K562 (cell line): ENCODE results near the gene SETD5. TPM values are rescaled to one million over a fixed set of nuclear protein-coding genes. Genes with fewer than 3 reads are reported as not detected.
A peak's percentile ranks its signal among the peaks of the same experiment; 100 is the strongest.

Source experiments
- ATF1 ChIP-seq, 2 experiments: fragments of 450-650 bp in 1 of 2; IDR thresholded peaks; 2 replicates each; pipeline ENCODE4 v1.6.1; 2016; ENCODE audit warnings: missing compliant biosample characterization in 1 of 2, missing genetic modification characterization in 1 of 2
- BACH1 ChIP-seq: fragments of 200-800 bp; sonication (Bioruptor generic); IDR thresholded peaks from 2 replicates; pipeline ENCODE4 v1.6.1; 2016; ENCODE audit warnings: missing genetic modification characterization, missing compliant biosample characterization
- BRF2 ChIP-seq: IDR thresholded peaks from 3 replicates; pipeline ENCODE4 v1.6.1; 2011; ENCODE audit warnings: borderline replicate concordance, mild to moderate bottlenecking; ENCODE audit not compliant: insufficient read length, insufficient read depth
- CBX5 ChIP-seq: IDR thresholded peaks from 2 replicates; pipeline ENCODE4 v1.6.1; 2014; ENCODE audit warnings: low read depth, borderline replicate concordance
- CHD2 ChIP-seq: IDR thresholded peaks from 2 replicates; pipeline ENCODE4 v1.6.1; 2011; ENCODE audit warnings: low read depth, low read length
- CREB1 ChIP-seq, 2 experiments: sonication (generic) in 1 of 2; formaldehyde crosslinking in 1 of 2; IDR thresholded peaks; 2 replicates each; pipeline versions ENCODE4 v1.6.1 to v1.8.0; 2012 to 2022; ENCODE audit warnings: inconsistent platforms in 1 of 2, mild to moderate bottlenecking in 1 of 2, missing genetic modification reagents in 1 of 2, moderate library complexity in 1 of 2
- CREB3L1 ChIP-seq: fragments of 450-650 bp; IDR thresholded peaks from 2 replicates; pipeline ENCODE4 v1.6.1; 2014; ENCODE audit warnings: low read depth, mild to moderate bottlenecking, moderate library complexity, borderline replicate concordance
- FOXK2 ChIP-seq, 2 experiments: fragments of 450-650 bp; IDR thresholded peaks in 1 of 2; conservative IDR thresholded peaks in 1 of 2; 2 replicates each; pipeline ENCODE4 v1.6.1; 2016; ENCODE audit warnings: low read depth in 2 of 2, mild to moderate bottlenecking in 1 of 2
- HDAC3 ChIP-seq: fragments of 450-650 bp; IDR thresholded peaks from 2 replicates; pipeline ENCODE4 v1.6.1; 2018; ENCODE audit warnings: borderline replicate concordance, mild to moderate bottlenecking, moderate library complexity; ENCODE audit not compliant: partially characterized antibody
- KDM5B ChIP-seq: fragments of 200-600 bp; sonication (generic); IDR thresholded peaks from 2 replicates; pipeline ENCODE4 v1.6.1; 2012; ENCODE audit warnings: low read depth, mild to moderate bottlenecking, moderate library complexity, low read length, control low read depth, inconsistent platforms; ENCODE audit not compliant: insufficient replicate concordance
- POLR2AphosphoS5 ChIP-seq: IDR thresholded peaks from 2 replicates; pipeline ENCODE4 v1.6.1; 2011; ENCODE audit warnings: mild to moderate bottlenecking, low read depth, low read length, moderate library complexity; ENCODE audit not compliant: control insufficient read depth, insufficient read depth
- SMARCA4 ChIP-seq: fragments of 450-650 bp; IDR thresholded peaks from 2 replicates; pipeline ENCODE4 v1.6.1; 2016
- SOX6 ChIP-seq: fragments of 450-650 bp; IDR thresholded peaks from 2 replicates; pipeline ENCODE4 v1.6.1; 2014; ENCODE audit warnings: mild to moderate bottlenecking
- ZNF589 ChIP-seq: fragments of 200-800 bp; sonication (Bioruptor generic); IDR thresholded peaks from 2 replicates; pipeline ENCODE4 v1.6.1; 2016; ENCODE audit warnings: low read depth, missing genetic modification characterization, missing compliant biosample characterization
- ZNF668 ChIP-seq: fragments of 250-450 bp; sonication (Bioruptor Pico); IDR thresholded peaks from 2 replicates; pipeline ENCODE4 v1.8.0; 2022; ENCODE audit warnings: mild to moderate bottlenecking, inconsistent platforms
- polyA plus RNA-seq, 8 experiments: library from polyadenylated mRNA; depleted of rRNA in 4 of 8; stranded (reverse) in 5 of 8; unstranded in 3 of 8; fragments of >200 nt; fragmentation: Nextera tagmentation in 2 of 8; fragmentation: Illumina TruSeq in 1 of 8; extraction: Ambion mirVana in 2 of 8; extraction: Trizol in 1 of 8; gene quantifications; 2 replicates each; pipeline versions ENCODE4 v1.2.1 to v1.2.3, GENCODE V29; 2011 to 2014; ENCODE audit warnings: inconsistent platforms in 1 of 8, missing spikeins in 1 of 8
- total RNA-seq, 7 experiments: library from RNA; depleted of rRNA in 6 of 7; stranded (reverse); fragments of >200 nt in 6 of 7; fragmentation: Illumina TruSeq in 2 of 7; extraction: Trizol in 2 of 7; gene quantifications; 2 replicates each; pipeline versions ENCODE4 v1.2.1 to v1.2.3, GENCODE V29; 2011 to 2021; ENCODE audit warnings: low replicate concordance in 1 of 7

The SETD5 gene
- total and polyA plus RNA-seq, 9 of the 15 experiments (the other 6 are each of a cell fraction or from before 2014, with no cell fraction given) = 20.8 to 135 (median 87.2) TPM

- TF ChIP-seq ZNF589 (CRISPR knock-in tag) = peak; percentile 94
- peak; percentile 20; the same call in 1 of the 2 replicates for TF ChIP-seq CREB1 (IDR thresholded peaks at IDR 0.05)
- TF ChIP-seq CREB1 (CRISPR knock-in tag; IDR thresholded peaks at IDR 0.05) = no peak
- TF ChIP-seq ZNF668 (CRISPR knock-in tag) = peak; percentile 66; the same call in 1 of the 2 replicates
- peak; percentile 85 for TF ChIP-seq BACH1
- peak; percentile 58 for TF ChIP-seq POLR2AphosphoS5
- TF ChIP-seq KDM5B = no peak
- TF ChIP-seq CHD2 = no peak
- TF ChIP-seq FOXK2 (conservative IDR thresholded peaks at IDR 0.05 in 1 of 2, IDR thresholded peaks at IDR 0.05 in 1 of 2; ENCODE audit: low read depth in 2 of 2) = peak in 1 of 2 experiments; percentile 19; a peak in 1 of 4 replicates
- TF ChIP-seq BRF2 = no peak
- peak; percentile 86 for TF ChIP-seq SMARCA4
- TF ChIP-seq CBX5 = no peak
- TF ChIP-seq CREB3L1 = peak; percentile 53; the same call in 1 of the 2 replicates
- peak; percentile 98 for TF ChIP-seq SOX6
- TF ChIP-seq ATF1 (CRISPR knock-in tag; IDR thresholded peaks at IDR 0.05) = no peak
- TF ChIP-seq ATF1 (tag; IDR thresholded peaks at IDR 0.05) = peak; percentile 74
- peak; percentile 40 for TF ChIP-seq HDAC3
- TF ChIP-seq, all 486 proteins: peak for 149
These were observed 25.5 kb downstream of the SETD5 start (continued) for GRCh38 chr3:9422712-9423424.
